Activated CD4-positive, alpha-beta T cell treated with anti-CD3 and anti-CD28 coated beads, Interleukin-2, amount 10 ng/mL, durations not matched to agents 7 days and 5 days (primary cell): Measurements from ENCODE around the gene WNT7B. TPM values are rescaled to one million over a fixed set of nuclear protein-coding genes. Genes with fewer than 3 reads are reported as not detected.

Source experiments
- CTCF ChIA-PET: fragments of 350-600 bp; sonication (Branson Sonifier 250); formaldehyde crosslinking; loops from one replicate; lab custom pipeline; 2021; ENCODE audit warnings: antibody characterized with exemption; lab: Charles Lee
- POLR2A ChIA-PET: fragments of 350-600 bp; sonication (Branson Sonifier 250); formaldehyde crosslinking; loops from one replicate; lab custom pipeline; 2021; ENCODE audit warnings: antibody characterized with exemption; lab: Charles Lee
- DNase-seq: peaks from one replicate; pipeline ENCODE4 v3.0.0-alpha.2; 2020
- H3K27ac Mint-ChIP-seq: one replicate; pipeline ENCODE4 v1.8.0; 2021; ENCODE audit warnings: mild to moderate bottlenecking, moderate library complexity, mixed read lengths
- H3K27me3 Mint-ChIP-seq: one replicate; pipeline ENCODE4 v1.8.0; 2021; ENCODE audit warnings: mixed read lengths
- H3K36me3 Mint-ChIP-seq: one replicate; pipeline ENCODE4 v1.8.0; 2021; ENCODE audit warnings: low read depth, mixed read lengths
- H3K4me1 Mint-ChIP-seq: one replicate; pipeline ENCODE4 v1.8.0; 2021; ENCODE audit warnings: mixed read lengths
- H3K4me3 Mint-ChIP-seq: one replicate; pipeline ENCODE4 v1.8.0; 2021; ENCODE audit warnings: mild to moderate bottlenecking, moderate library complexity, mixed read lengths
- H3K9me3 Mint-ChIP-seq: one replicate; pipeline ENCODE4 v1.8.0; 2021; ENCODE audit warnings: mixed read lengths
- total RNA-seq, 2 experiments: library from RNA; stranded (reverse); gene quantifications; one replicate each; pipeline ENCODE4 v1.2.3, GENCODE V29; 2021

Gene WNT7B
- total RNA-seq, 2 experiments from 2014 or later = not detected

DNA sequence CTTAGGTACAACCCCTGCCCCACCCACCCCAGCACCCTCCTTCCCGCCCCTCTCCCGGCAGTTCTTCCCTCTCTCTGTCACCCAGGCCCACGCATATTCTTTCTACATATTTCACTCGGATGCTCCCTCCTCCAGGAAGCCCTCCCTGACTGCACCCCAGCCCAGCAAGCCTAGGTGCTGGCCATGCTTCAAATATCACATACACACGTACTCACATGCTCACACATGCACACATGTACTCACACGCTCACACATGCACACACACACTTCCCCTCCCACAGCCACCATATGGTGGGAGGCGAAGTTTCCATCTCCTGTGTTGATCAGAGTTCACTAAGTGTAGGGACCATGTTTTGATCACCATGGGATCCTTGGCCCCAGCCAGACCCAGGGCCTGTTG lies 90.4 kb downstream of the WNT7B start:
- ChIA-PET CTCF (no interaction called here), POLR2A (no interaction called here)
- no peak overlapping the region for H3K4me3 Mint-ChIP-seq
- H3K27ac Mint-ChIP-seq = no peak overlapping the region
- H3K9me3 Mint-ChIP-seq = no peaks in the 10 kb centered on the region
- peaks cover 2% of the 10 kb centered on the region for H3K27me3 Mint-ChIP-seq
- no peak for DNase-seq
- H3K36me3 Mint-ChIP-seq = no peaks in the 10 kb centered on the region
- no peaks in the 10 kb centered on the region for H3K4me1 Mint-ChIP-seq

DNA sequence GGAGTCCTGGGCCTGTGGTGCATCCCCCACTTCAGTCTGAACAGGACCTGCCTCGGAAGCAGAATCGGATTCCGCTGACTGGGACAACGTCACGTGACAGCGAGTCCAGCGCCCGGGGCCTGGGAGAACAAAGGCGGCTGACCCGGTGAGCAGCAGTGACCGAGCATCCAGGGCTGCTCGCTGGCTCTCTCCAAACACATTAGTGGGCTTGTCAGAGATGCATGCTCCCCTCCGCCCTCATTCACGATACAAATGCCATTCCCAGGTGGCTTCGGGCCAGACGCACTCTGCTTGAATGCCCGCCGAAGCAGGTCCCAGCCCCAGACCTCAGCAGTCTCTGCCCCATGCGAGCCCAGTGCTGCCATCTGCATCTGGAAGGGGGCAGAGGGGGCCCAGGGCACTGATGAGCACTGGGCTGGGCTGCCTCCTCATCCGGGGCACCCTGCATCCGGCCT lies 91.0 kb downstream of the WNT7B start:
- no peak for DNase-seq
- Mint-ChIP-seq H3K36me3 (no peaks in the 10 kb centered on the region), H3K4me1 (no peaks in the 10 kb centered on the region), H3K4me3 (no peak overlapping the region), H3K27ac (no peak overlapping the region), H3K27me3 (peaks cover 7% of the 10 kb centered on the region), H3K9me3 (no peaks in the 10 kb centered on the region)
- ChIA-PET CTCF (no interaction called here), POLR2A (no interaction called here)

DNA sequence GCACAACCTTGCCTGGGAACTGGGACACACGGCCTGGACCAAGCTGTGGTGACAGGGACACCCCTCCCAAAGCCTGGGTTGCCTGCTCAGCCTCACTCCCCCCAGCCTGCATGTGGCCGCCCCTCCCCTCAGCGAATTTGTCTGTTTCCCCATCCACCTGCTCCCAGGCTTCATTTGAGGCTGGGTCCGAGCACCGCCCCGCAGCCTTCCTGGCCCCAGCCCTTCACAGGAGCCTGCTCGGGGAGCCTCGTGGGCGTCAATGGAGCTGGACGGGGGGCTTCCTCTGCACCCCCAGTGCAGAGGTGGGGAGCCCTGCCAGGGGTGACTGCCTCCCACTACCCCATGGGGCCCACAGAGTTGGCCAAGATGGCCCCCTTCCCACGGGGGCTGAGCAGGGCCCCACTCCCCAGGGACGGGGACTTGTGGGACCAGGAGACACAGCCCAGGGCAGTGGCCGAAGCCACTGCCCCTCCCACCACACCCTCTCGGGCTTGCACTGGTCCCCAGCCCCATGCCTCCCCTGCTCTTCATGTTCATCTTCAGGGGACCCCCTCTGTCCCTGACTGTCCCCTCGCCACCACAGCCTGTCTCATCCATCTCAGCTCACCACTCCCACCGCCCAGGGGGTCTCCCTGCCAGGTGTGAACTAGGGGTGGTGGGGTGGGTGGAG lies 91.7 kb downstream of the WNT7B start:
- Mint-ChIP-seq H3K27ac (no peak overlapping the region), H3K4me3 (no peak overlapping the region), H3K4me1 (no peaks in the 10 kb centered on the region), H3K36me3 (no peaks in the 10 kb centered on the region), H3K9me3 (no peaks in the 10 kb centered on the region), H3K27me3 (peaks cover 11% of the 10 kb centered on the region)
- no peak for DNase-seq
- CTCF ChIA-PET = no interaction called here
- POLR2A ChIA-PET = no interaction called here

DNA sequence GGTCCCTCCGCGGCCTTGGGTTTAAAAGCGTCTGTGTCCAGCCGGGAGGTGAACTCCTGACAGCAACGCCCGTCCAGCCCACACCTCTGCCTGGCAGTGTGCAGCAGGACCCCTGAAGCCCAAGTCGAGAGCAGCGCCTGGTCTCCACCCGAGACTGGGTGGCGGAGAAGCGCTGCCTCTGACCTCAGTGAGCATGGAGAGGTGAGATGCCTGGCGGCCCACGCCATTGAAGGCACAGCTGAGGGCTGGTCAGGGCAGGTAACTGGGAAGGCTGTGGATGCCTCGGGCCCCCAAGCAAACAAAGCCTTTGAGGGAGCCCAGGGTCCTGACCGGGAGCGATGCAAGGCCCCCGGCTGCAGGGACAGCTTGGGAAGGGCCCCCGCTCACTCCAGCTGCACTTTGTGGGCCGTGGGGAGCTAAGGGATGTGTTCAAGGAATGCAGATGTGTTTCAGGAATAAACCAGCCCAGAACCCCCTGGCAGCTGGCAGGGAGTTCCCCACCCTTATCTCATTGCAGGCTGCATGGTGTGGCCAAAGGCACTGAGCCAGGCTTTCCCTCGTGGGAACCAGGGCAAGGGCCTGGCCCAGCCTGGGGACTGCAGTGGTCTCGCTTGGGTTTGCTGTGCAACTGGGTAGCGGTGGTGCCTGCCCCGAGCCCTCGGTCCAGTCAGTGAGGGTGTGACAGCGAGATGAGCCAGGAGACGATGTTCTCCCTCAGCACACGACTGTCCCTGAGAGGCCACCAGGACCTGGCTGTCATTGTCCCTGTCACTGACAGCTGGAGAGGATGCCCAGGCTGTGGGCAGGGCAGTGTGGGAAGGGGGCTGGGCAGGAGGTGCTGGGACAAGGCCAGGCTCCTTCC lies 92.5 kb downstream of the WNT7B start:
- no peak for DNase-seq

DNA sequence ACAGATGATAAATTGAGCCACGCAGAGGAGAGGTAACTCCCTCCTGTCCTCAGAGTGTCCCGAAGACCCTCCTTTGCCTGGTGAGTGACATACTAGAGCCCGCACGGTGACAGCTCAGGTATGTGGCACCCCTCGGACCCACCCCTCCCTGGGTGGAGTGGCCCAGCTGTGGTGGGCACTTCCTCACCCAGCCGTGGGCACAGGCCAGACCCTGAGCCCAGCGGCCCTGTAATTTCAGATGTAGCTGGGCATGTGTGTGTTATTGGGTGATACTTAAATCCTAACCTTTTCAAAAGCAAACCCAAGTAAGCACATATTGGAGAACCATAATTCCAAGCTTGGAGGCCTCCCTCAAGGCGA lies 93.2 kb downstream of the WNT7B start:
- ChIA-PET POLR2A (no interaction called here), CTCF (interaction anchor here (0.7 kb wide), 1 partner anchor 227 kb away, joined by 3 read pairs; no protein-coding TSS in a partner anchor)
- H3K27ac Mint-ChIP-seq = no peak overlapping the region
- H3K4me3 Mint-ChIP-seq = no peak overlapping the region
- no peaks in the 10 kb centered on the region for H3K4me1 Mint-ChIP-seq
- no peak for DNase-seq
- peaks cover 20% of the 10 kb centered on the region for H3K27me3 Mint-ChIP-seq
- H3K9me3 Mint-ChIP-seq = no peaks in the 10 kb centered on the region
- H3K36me3 Mint-ChIP-seq = no peaks in the 10 kb centered on the region

More for the DNA sequence above, 92.5 kb downstream of the WNT7B start:
- Mint-ChIP-seq H3K36me3 (no peaks in the 10 kb centered on the region), H3K27ac (no peak overlapping the region), H3K4me3 (no peak overlapping the region), H3K4me1 (no peaks in the 10 kb centered on the region), H3K9me3 (no peaks in the 10 kb centered on the region), H3K27me3 (peaks cover 16% of the 10 kb centered on the region)
- ChIA-PET CTCF (interaction anchor here (0.7 kb wide), 1 partner anchor 227 kb away, joined by 3 read pairs; no protein-coding TSS in a partner anchor), POLR2A (no interaction called here)

DNA sequence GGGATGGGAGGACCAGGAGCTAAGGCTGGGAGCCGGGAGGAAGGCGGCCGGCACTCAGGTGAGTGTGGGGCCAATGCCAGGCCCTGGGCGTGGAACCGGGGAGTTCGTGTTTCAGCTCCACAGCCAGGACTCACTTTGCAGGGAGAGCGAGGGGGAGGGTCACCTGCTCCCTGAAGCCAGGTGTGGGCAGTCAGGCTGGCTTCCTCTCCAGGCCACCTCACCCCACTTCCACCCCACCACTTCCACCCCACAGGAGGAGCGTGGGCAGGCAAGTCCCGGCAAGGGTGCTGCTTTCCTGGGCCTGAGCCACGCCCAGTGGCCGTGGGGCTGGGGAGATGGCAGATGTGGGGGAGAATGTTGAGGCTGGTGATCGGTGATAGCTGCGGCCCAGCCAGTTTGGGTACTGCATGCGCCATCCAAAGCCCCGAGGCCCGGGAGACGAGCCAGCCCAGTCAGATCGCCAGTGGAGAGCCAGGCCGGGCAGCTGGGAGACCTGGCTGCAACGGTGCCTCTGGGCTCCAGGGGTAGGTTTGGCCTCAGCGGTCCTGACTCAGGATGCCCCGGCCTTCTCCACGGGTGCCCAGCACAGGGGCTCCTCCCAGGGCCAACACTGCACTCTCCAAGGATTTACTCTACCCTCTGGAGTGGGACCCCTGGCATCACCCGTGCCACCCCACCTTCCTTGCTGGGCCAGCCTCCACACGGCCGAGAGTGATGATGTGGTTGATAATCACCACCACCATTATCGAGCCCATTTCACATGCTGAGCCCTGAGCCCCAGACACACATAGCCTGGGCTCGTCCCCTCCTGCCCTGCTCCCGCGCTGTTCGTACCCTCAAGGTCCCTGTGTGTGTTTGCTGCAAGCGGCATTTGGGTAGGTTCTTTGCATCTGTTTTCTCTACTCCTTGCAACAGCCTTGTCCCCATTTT lies 93.8 kb downstream of the WNT7B start:
- POLR2A ChIA-PET = no interaction called here
- Mint-ChIP-seq H3K9me3 (no peaks in the 10 kb centered on the region), H3K27ac (no peak overlapping the region), H3K36me3 (no peaks in the 10 kb centered on the region), H3K4me1 (no peaks in the 10 kb centered on the region), H3K27me3 (peaks cover 25% of the 10 kb centered on the region), H3K4me3 (no peak overlapping the region)
- CTCF ChIA-PET = no interaction called here
- DNase-seq = no peak

DNA sequence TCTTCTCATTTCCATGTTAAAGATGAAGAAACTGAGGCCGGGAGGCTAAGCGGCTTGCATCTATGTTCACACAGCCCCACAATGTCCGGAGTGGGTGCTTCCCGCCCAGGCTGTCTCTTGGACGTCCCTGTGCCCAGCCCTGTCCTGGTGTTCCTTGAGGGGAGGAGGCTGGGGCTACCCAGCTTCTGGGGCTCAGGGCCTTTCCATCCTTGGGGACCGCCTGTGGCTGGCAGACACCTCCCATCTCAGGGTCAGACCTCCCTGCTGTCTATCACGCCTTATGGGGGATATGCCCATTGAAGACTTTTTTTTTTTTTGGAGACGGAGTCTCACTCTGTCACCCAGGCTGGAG lies 95.5 kb downstream of the WNT7B start:
- Mint-ChIP-seq H3K36me3 (no peaks in the 10 kb centered on the region), H3K27ac (no peak overlapping the region), H3K4me1 (no peaks in the 10 kb centered on the region), H3K27me3 (peaks cover 32% of the 10 kb centered on the region), H3K9me3 (no peaks in the 10 kb centered on the region), H3K4me3 (no peak overlapping the region)
- ChIA-PET POLR2A (no interaction called here), CTCF (no interaction called here)
- no peak for DNase-seq

DNA sequence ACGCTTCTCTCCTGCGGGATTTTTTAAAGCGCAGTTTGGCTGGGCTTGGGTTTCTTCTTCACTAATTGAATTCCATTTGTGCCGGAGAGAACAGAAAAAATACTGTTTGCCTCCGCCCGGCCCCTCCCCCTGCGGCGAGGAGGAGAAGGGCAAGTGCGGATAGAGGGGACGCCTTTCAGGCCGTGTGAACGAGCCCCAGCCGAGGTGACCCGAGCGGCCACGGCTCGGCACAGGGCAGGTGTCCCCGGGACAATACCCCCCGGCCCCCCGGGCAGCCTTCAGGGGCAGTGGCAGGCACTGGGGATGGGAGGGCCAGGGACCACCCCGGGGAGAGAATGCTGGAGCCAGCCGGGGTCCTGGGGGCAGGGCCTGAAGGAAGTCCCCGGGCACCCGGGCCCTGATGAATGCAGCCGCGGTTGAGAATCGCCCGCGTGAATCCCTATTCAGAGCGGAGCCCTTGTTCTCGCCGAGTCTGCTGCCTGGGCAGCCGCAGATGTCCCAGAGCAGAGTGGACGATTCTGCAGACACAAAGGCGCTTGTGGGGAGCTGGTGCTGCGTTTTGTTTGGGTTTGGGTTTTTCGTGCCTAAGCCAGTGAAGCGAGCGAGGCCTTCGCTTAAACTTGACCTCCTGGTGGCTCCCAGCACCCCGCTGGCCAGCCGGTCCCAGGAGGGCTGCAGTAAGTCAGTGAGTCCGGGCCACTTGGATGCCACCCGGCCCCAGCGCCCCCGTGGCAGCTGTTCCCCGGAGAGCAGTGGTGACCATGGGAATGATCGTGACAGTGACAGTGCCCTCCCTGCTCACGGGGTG lies 96.0 kb downstream of the WNT7B start:
- no peak for DNase-seq
- Mint-ChIP-seq H3K27ac (no peak overlapping the region), H3K4me3 (no peak overlapping the region), H3K36me3 (no peaks in the 10 kb centered on the region), H3K4me1 (no peaks in the 10 kb centered on the region), H3K9me3 (no peaks in the 10 kb centered on the region), H3K27me3 (peaks cover 34% of the 10 kb centered on the region)
- POLR2A ChIA-PET = no interaction called here
- CTCF ChIA-PET = no interaction called here

DNA sequence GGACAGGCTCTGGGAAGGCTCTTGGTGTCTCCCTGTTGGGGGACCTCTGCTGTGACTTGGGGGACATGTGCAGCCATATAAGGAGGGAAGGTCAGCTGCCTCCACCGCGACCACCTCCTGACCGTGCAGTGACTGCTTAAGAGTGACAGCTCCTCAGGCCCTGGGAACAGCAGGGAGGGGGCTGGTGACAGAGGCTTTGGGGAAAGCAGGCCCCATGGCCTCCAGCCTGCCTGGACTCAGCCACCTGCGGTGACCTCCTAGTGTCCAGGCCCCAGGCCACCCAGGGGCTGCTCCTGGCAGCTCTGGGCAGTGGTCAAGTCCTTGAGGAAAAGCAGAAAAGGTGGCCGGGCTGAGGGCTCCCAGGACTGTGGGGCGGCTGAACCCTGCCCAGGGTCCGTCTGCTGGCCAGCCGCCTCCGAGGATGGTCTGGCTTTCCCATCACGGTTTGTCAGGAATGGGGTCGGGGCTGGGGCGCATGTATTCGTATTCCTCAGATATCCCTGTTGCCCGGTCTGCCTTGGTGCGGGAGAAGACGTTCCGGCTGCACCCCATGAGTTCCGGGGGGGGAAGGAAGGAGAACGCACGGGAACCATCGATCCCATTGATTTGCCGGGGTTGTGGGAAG lies 96.8 kb downstream of the WNT7B start:
- Mint-ChIP-seq H3K4me1 (no peaks in the 10 kb centered on the region), H3K36me3 (no peaks in the 10 kb centered on the region), H3K27me3 (peaks cover 36% of the 10 kb centered on the region), H3K4me3 (no peak overlapping the region), H3K9me3 (no peaks in the 10 kb centered on the region), H3K27ac (no peak overlapping the region)
- CTCF ChIA-PET = no interaction called here
- POLR2A ChIA-PET = no interaction called here
- DNase-seq = no peak

DNA sequence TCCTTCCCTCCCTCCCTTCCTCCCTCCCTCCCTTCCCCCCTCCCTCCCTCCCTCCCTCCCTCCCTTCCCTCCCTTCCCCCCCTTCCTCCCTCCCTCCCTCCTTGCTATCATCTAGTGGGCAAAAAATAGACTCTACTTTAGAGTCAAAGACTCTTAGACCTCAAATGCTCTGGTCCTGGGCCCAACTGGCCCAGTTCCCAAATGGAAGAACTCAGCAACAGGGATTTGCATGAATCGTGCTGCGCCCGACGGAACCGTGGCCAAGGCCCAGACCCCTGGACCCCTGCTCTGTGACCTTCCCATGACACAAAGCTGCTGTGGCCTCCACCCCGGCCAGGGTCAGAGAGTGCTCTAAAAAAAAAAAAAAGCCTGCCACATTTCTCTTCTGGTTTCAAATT lies 97.4 kb downstream of the WNT7B start:
- no peaks in the 10 kb centered on the region for H3K36me3 Mint-ChIP-seq

DNA sequence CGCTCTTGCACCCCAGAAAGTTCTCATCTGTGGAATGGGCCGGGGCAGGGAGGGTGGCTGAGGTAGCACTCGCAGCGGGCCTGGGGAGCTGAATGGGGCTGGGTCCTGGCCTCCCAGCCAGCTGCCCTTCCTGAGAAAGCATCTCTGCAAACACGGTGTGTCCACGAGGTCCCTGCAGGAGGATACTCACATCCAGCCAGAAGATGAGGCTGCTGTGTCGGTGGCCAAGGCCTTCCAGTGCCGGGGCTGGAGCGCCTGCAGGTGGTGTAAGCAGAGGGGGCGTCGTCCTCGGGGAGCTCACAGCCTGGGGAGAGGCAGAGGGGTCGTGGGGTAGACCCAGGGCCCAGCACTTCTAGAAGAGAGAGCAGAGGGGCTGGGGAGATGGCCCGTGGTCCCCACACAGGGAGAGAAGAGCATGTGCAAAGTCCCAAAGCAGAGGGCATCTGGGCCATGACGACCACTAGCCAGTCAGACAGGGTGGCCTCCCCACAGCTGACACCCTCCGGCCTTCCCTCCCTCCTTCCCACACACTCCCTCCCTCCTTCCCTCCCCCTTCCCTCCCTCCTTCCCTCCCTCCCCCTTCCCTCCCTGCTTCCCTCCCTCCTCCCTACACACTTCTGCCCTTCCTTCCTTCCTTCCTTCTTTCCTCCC lies 97.9 kb downstream of the WNT7B start:
- CTCF ChIA-PET = no interaction called here
- no peak overlapping the region for H3K27ac Mint-ChIP-seq
- no peak for DNase-seq
- H3K4me3 Mint-ChIP-seq = no peak overlapping the region
- H3K36me3 Mint-ChIP-seq = no peaks in the 10 kb centered on the region
- POLR2A ChIA-PET = no interaction called here
- H3K9me3 Mint-ChIP-seq = no peaks in the 10 kb centered on the region
- H3K4me1 Mint-ChIP-seq = no peaks in the 10 kb centered on the region
- peaks cover 41% of the 10 kb centered on the region for H3K27me3 Mint-ChIP-seq

More for the DNA sequence above, 97.4 kb downstream of the WNT7B start:
- CTCF ChIA-PET = no interaction called here
- Mint-ChIP-seq H3K27me3 (peaks cover 40% of the 10 kb centered on the region), H3K27ac (no peak overlapping the region), H3K4me3 (no peak overlapping the region), H3K9me3 (no peaks in the 10 kb centered on the region), H3K4me1 (no peaks in the 10 kb centered on the region)
- POLR2A ChIA-PET = no interaction called here
- DNase-seq = no peak
